ENCODE data around the gene MTM1.

DNA sequence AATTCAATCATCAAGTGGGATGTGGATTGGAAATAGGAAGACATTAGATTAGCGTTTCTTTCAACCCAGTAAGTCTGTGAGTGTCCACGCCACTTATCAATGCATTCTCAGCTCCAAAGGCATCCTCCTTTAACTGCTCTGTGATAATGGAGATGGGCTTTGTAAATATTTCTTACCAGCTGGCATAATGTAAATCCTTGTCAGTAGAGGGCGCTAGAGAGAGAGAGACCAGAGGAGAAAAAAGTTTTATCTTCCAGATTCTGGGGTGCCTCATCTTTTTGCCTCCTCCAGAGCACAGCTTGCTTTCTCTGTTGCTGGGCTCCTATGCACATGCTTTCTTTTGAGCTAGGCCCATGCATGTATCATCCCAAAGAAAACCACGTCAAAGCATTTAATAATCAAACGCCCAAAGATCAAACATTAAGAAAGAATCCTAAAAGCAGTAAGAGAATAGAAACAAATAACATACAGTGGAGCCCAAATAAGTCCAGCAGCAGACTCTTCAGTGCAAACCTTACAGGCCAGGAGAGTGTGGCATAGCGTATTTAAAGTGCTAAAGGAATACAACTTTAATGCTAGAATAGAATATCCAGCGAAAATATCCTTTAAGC lies 115.2 kb downstream of the MTM1 start:
- TF ChIP-seq, protein P1, sequence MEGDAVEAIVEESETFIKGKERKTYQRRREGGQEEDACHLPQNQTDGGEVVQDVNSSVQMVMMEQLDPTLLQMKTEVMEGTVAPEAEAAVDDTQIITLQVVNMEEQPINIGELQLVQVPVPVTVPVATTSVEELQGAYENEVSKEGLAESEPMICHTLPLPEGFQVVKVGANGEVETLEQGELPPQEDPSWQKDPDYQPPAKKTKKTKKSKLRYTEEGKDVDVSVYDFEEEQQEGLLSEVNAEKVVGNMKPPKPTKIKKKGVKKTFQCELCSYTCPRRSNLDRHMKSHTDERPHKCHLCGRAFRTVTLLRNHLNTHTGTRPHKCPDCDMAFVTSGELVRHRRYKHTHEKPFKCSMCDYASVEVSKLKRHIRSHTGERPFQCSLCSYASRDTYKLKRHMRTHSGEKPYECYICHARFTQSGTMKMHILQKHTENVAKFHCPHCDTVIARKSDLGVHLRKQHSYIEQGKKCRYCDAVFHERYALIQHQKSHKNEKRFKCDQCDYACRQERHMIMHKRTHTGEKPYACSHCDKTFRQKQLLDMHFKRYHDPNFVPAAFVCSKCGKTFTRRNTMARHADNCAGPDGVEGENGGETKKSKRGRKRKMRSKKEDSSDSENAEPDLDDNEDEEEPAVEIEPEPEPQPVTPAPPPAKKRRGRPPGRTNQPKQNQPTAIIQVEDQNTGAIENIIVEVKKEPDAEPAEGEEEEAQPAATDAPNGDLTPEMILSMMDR (conservative IDR thresholded peaks at IDR 0.05; ENCODE audit: low read length) = peak; percentile 59
- TF ChIP-seq EZH2phosphoT487 (IDR thresholded peaks at IDR 0.05; ENCODE audit: borderline replicate concordance) = no peak
